Measurements from ENCODE around the gene PSD2. TPM values are rescaled to one million over a fixed set of nuclear protein-coding genes. Genes with fewer than 3 reads are reported as not detected.

Gene PSD2
- total and polyA plus RNA-seq, 11 donors = 0.04 to 0.11 (median 0.04) TPM; not detected in 8

DNA sequence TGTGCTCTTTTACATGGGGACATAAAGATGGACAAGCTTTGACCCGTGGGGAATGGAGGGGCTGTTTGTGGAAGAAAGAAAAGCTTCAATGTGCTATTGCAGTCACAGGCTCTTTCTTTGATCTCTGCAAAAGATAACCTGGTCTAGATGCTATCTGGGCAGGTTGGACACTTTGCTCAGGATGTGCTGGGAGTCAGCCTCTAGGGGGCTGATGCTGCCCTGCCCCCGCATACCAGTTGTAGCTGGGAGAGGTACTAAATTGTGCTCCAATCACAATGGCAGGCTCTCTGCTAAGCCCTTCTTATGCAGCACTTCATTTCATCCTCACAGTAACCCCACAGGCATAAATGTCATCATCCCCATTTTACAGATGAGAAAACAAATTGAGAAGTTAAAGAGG, 67.2 kb downstream of the PSD2 start:
- Histone ChIP-seq H3K4me3 (no peak overlapping the region), H3K9me3 (no peaks in the 10 kb centered on the region), H3K4me1 (peaks cover 0 to 14% (median 11%) of the 10 kb centered on the region in 12 donors), H3K36me3 (no peaks in the 10 kb centered on the region), H3K27me3 (no peaks in the 10 kb centered on the region), H3K27ac (peak overlapping the region in 2 of 12 donors; percentile 30 to 34)
- ATAC-seq (no peak), DNase-seq (no peak)
- whole genome bisulfite sequencing, 4 donors = 86 to 92% (median 89%) methylated on average over 2 of the region's 2 CpGs
- TF ChIP-seq, protein P1, sequence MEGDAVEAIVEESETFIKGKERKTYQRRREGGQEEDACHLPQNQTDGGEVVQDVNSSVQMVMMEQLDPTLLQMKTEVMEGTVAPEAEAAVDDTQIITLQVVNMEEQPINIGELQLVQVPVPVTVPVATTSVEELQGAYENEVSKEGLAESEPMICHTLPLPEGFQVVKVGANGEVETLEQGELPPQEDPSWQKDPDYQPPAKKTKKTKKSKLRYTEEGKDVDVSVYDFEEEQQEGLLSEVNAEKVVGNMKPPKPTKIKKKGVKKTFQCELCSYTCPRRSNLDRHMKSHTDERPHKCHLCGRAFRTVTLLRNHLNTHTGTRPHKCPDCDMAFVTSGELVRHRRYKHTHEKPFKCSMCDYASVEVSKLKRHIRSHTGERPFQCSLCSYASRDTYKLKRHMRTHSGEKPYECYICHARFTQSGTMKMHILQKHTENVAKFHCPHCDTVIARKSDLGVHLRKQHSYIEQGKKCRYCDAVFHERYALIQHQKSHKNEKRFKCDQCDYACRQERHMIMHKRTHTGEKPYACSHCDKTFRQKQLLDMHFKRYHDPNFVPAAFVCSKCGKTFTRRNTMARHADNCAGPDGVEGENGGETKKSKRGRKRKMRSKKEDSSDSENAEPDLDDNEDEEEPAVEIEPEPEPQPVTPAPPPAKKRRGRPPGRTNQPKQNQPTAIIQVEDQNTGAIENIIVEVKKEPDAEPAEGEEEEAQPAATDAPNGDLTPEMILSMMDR (IDR thresholded peaks at IDR 0.05) = no peak
- no peak for TF ChIP-seq POLR2A (IDR thresholded peaks at IDR 0.05)
- intact Hi-C loops (cut with DNase I) = loop anchor here in 8 of 10 donors (1.0 to 10.0 kb wide), 7 partner anchors 71 to 292 kb away; no protein-coding TSS in a partner anchor

DNA sequence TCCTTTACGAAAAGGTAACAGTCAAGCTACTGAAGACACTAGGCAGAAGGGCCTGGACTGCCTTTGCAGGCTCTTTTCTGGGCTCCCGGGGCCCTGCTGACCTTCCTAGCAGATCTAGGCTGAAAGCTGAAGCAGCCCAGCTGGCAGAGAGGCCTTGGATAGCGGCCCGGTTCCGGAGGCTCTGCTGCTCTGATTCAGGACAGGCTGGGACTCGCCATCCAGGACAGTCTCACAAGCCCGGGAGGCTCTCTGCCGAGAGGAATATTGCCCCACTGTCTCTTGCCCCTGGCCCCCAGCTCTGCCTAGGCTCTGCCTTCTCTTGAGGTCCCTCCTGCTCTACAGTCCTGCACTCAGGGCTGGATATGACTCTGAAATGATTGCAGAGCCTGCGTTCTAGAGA, 67.8 kb downstream of the PSD2 start:
- TF ChIP-seq POLR2A (IDR thresholded peaks at IDR 0.05) = no peak
- TF ChIP-seq, protein P1 (IDR thresholded peaks at IDR 0.05) = no peak
- Histone ChIP-seq H3K36me3 (no peaks in the 10 kb centered on the region), H3K4me1 (peaks cover 0 to 14% (median 11%) of the 10 kb centered on the region in 12 donors), H3K9me3 (no peaks in the 10 kb centered on the region), H3K27ac (peak overlapping the region in 5 of 12 donors; percentile 12 to 34 (median 19)), H3K27me3 (no peaks in the 10 kb centered on the region), H3K4me3 (no peak overlapping the region)
- WGBS, 4 donors = 46 to 77% (median 54%) methylated on average over 6 to 9 of the region's 9 CpGs
- peak; percentile 63 to 82 (median 77) for DNase-seq
- intact Hi-C loops (cut with DNase I) = loop anchor here in 8 of 10 donors (1.0 to 10.0 kb wide), 7 partner anchors 71 to 291 kb away; no protein-coding TSS in a partner anchor
- peak; percentile 57 to 92 (median 86) for ATAC-seq

DNA sequence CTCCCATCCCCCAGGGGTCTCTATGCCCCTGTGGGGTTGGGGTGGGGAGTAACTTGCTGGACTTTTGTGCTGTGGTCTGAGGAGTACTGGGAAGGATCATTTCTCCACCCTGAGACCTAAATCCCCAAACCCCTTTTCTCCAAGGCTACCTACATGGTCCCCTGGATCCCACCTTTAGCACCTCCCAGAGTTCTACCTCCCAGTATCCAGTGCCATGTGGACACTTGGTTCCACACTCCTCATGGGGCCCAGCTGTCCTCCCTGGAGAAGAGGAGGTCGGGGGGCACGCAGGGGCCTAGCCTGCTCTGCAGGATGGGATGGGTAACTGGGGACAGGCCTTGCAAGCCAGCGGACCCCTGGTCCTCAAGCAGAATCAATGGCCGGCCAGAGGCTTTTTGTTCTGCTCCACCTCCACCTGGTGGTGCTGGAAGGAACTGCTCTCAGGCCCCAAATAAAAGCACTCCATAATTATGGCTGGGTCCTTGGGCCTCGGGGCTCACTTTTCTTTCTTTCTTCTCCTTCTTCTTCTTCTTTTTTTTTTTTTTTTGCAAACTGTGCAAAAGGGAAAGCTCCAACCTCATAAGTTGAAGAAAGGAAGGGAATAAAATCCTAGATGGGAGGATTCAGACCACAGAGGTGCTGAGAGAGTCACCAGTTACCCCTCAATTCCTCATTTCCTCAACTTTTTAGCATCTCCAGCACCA, 68.4 kb downstream of the PSD2 start:
- no peaks in the 10 kb centered on the region for H3K36me3 ChIP-seq
- WGBS, 4 donors = 26 to 34% (median 31%) methylated on average over 5 of the region's 5 CpGs
- H3K9me3 ChIP-seq = no peaks in the 10 kb centered on the region
- no peak overlapping the region for H3K4me3 ChIP-seq
- H3K27ac ChIP-seq = peak overlapping the region in 3 of 12 donors; percentile 12 to 34 (median 30)
- peak; percentile 37 to 79 (median 64) for ATAC-seq
- peak; percentile 51 to 73 (median 67) for DNase-seq
- H3K27me3 ChIP-seq = no peaks in the 10 kb centered on the region
- intact Hi-C loops (cut with DNase I) = loop anchor here (1.0 to 10.0 kb wide), 8 partner anchors 72 to 291 kb away; no protein-coding TSS in a partner anchor
- peaks cover 0 to 16% (median 11%) of the 10 kb centered on the region in 12 donors for H3K4me1 ChIP-seq
- no peak for TF ChIP-seq POLR2A (IDR thresholded peaks at IDR 0.05)
- TF ChIP-seq, protein P1 (IDR thresholded peaks at IDR 0.05) = peak; percentile 73 to 94 (median 89)

GRCh38 chr5:139864716-139865483, 69.3 kb downstream of the PSD2 start:
- intact Hi-C loops (cut with DNase I) = loop anchor here (1.0 to 10.0 kb wide), 8 partner anchors 73 to 290 kb away; no protein-coding TSS in a partner anchor
- peaks cover 0 to 24% (median 11%) of the 10 kb centered on the region in 12 donors for H3K4me1 ChIP-seq
- H3K36me3 ChIP-seq = no peaks in the 10 kb centered on the region
- no peak for ATAC-seq
- H3K4me3 ChIP-seq = no peak overlapping the region
- no peaks in the 10 kb centered on the region for H3K27me3 ChIP-seq
- peak in 1 of 5 donors; percentile 39 for DNase-seq
- TF ChIP-seq, protein P1 (IDR thresholded peaks at IDR 0.05) = no peak
- no peak for TF ChIP-seq POLR2A (IDR thresholded peaks at IDR 0.05)
- H3K27ac ChIP-seq = no peak overlapping the region
- H3K9me3 ChIP-seq = no peaks in the 10 kb centered on the region
- WGBS, 4 donors = 82 to 87% (median 84%) methylated on average over 12 of the region's 12 CpGs

Data from heart left ventricle (tissue), 16 donors.